ENCODE measurements around the gene TRIM16. TPM values are rescaled to one million over a fixed set of nuclear protein-coding genes. Genes with fewer than 3 reads are reported as not detected.
"Not testable (repeated sequence)": the region's sequence is repeated elsewhere in the genome, so short reads cannot be mapped to it uniquely, and the experiment has no call there.

TRIM16 gene
- total RNA-seq, 1 donor from 2014 or later, result 66.3 TPM

- DNase-seq (ENCODE audit: extremely low spot score in 2 of 2); H3K4me3 ChIP-seq; H3K36me3 ChIP-seq; intact Hi-C loops (cut with DNase I); H3K9me3 ChIP-seq; H3K27me3 ChIP-seq; H3K4me1 ChIP-seq; H3K27ac ChIP-seq: not testable (repeated sequence)
Measured at GRCh38 chr17:15629991-15630390, 54.1 kb downstream of the TRIM16 start.

- H3K4me3 ChIP-seq; H3K27ac ChIP-seq; H3K27me3 ChIP-seq; H3K36me3 ChIP-seq; DNase-seq (ENCODE audit: extremely low spot score in 2 of 2); H3K9me3 ChIP-seq; intact Hi-C loops (cut with DNase I); H3K4me1 ChIP-seq: not testable (repeated sequence)
Measured at GRCh38 chr17:15623661-15624209, 60.4 kb downstream of the TRIM16 start.

GRCh38 chr17:15623255-15623654, 60.9 kb downstream of the TRIM16 start:
- H3K27ac ChIP-seq; intact Hi-C loops (cut with DNase I); DNase-seq (ENCODE audit: extremely low spot score in 2 of 2): not testable (repeated sequence)

GRCh38 chr17:15622124-15622523, 62.0 kb downstream of the TRIM16 start:
- H3K27me3 ChIP-seq; DNase-seq (ENCODE audit: extremely low spot score in 2 of 2); H3K4me3 ChIP-seq; intact Hi-C loops (cut with DNase I); H3K9me3 ChIP-seq; H3K36me3 ChIP-seq; H3K4me1 ChIP-seq; H3K27ac ChIP-seq: not testable (repeated sequence)

More at GRCh38 chr17:15623255-15623654, 60.9 kb downstream of the TRIM16 start:
- not testable (repeated sequence) for H3K36me3 ChIP-seq, H3K27me3 ChIP-seq, H3K4me1 ChIP-seq, H3K9me3 ChIP-seq, H3K4me3 ChIP-seq

- not testable (repeated sequence) for H3K4me3 ChIP-seq, H3K36me3 ChIP-seq
Measured at GRCh38 chr17:15619331-15620058, 64.6 kb downstream of the TRIM16 start, which contains the start of gene FBXW10B. TSS of gene FBXW10B (minus strand) at chr17:15619704. CDS start at chr17:15619512, 192 bp downstream.

GRCh38 chr17:15616828-15617227, 67.3 kb downstream of the TRIM16 start:
- H3K4me3 ChIP-seq; H3K4me1 ChIP-seq; H3K27me3 ChIP-seq; H3K27ac ChIP-seq; DNase-seq (ENCODE audit: extremely low spot score in 2 of 2); intact Hi-C loops (cut with DNase I); H3K9me3 ChIP-seq; H3K36me3 ChIP-seq: not testable (repeated sequence)

More at GRCh38 chr17:15619331-15620058, 64.6 kb downstream of the TRIM16 start, which contains the start of gene FBXW10B:
- intact Hi-C loops (cut with DNase I); H3K9me3 ChIP-seq; H3K27me3 ChIP-seq; DNase-seq (ENCODE audit: extremely low spot score in 2 of 2); H3K27ac ChIP-seq; H3K4me1 ChIP-seq: not testable (repeated sequence)

GRCh38 chr17:15615850-15616249, 68.3 kb downstream of the TRIM16 start:
- H3K4me1 ChIP-seq, result not testable (repeated sequence)

GRCh38 chr17:15613111-15613510, 71.0 kb downstream of the TRIM16 start:
- DNase-seq (ENCODE audit: extremely low spot score in 2 of 2); H3K36me3 ChIP-seq; H3K4me3 ChIP-seq; H3K4me1 ChIP-seq; H3K9me3 ChIP-seq; intact Hi-C loops (cut with DNase I); H3K27me3 ChIP-seq; H3K27ac ChIP-seq: not testable (repeated sequence)

More at GRCh38 chr17:15615850-15616249, 68.3 kb downstream of the TRIM16 start:
- H3K9me3 ChIP-seq; intact Hi-C loops (cut with DNase I); DNase-seq (ENCODE audit: extremely low spot score in 2 of 2); H3K36me3 ChIP-seq; H3K27me3 ChIP-seq; H3K4me3 ChIP-seq; H3K27ac ChIP-seq: not testable (repeated sequence)

- H3K36me3 ChIP-seq; DNase-seq (ENCODE audit: extremely low spot score in 2 of 2); H3K27ac ChIP-seq; intact Hi-C loops (cut with DNase I); H3K4me1 ChIP-seq; H3K4me3 ChIP-seq; H3K9me3 ChIP-seq; H3K27me3 ChIP-seq: not testable (repeated sequence)
Measured at GRCh38 chr17:15592960-15593359, 91.2 kb downstream of the TRIM16 start.

- H3K4me3 ChIP-seq; intact Hi-C loops (cut with DNase I); H3K36me3 ChIP-seq; H3K27ac ChIP-seq; H3K4me1 ChIP-seq; H3K27me3 ChIP-seq; DNase-seq (ENCODE audit: extremely low spot score in 2 of 2); H3K9me3 ChIP-seq: not testable (repeated sequence)
Measured at GRCh38 chr17:15591986-15592385, 92.1 kb downstream of the TRIM16 start.

GRCh38 chr17:15590844-15591243, 93.3 kb downstream of the TRIM16 start:
- H3K4me3 ChIP-seq; intact Hi-C loops (cut with DNase I); H3K27ac ChIP-seq; DNase-seq (ENCODE audit: extremely low spot score in 2 of 2); H3K27me3 ChIP-seq; H3K4me1 ChIP-seq; H3K9me3 ChIP-seq; H3K36me3 ChIP-seq: not testable (repeated sequence)

- H3K27ac ChIP-seq; DNase-seq (ENCODE audit: extremely low spot score in 2 of 2); H3K27me3 ChIP-seq; intact Hi-C loops (cut with DNase I); H3K4me3 ChIP-seq; H3K9me3 ChIP-seq; H3K36me3 ChIP-seq; H3K4me1 ChIP-seq: not testable (repeated sequence)
Measured at GRCh38 chr17:15589544-15590536, 94.3 kb downstream of the TRIM16 start.

GRCh38 chr17:15588017-15588416, 96.1 kb downstream of the TRIM16 start:
- H3K9me3 ChIP-seq; H3K27me3 ChIP-seq; H3K27ac ChIP-seq; H3K4me1 ChIP-seq; intact Hi-C loops (cut with DNase I); H3K4me3 ChIP-seq; H3K36me3 ChIP-seq; DNase-seq (ENCODE audit: extremely low spot score in 2 of 2): not testable (repeated sequence)

All from vagina (tissue), 2 donors.